ENCODE measurements around the gene NAT10. TPM values are rescaled to one million over a fixed set of nuclear protein-coding genes. Genes with fewer than 3 reads are reported as not detected.

Gene NAT10
- total RNA-seq, 3 donors from 2014 or later = 29.6 to 34.4 (median 30.7) TPM

GRCh38 chr11:34134765-34135164 lies 29.3 kb downstream of the NAT10 start:
- intact Hi-C loops (cut with DNase I, micrococcal nuclease) = no loop called here
- H3K4me3 ChIP-seq = no peak overlapping the region
- no peak for DNase-seq
- no peak for TF ChIP-seq CTCF (IDR thresholded peaks at IDR 0.05)
- no peaks in the 10 kb centered on the region for H3K9me3 ChIP-seq
- H3K36me3 ChIP-seq (ENCODE audit: low read depth) = peaks cover 15% of the 10 kb centered on the region
- H3K4me1 ChIP-seq (ENCODE audit: low read depth) = no peaks in the 10 kb centered on the region
- no peak for ATAC-seq

GRCh38 chr11:34135439-34135838 lies 30.0 kb downstream of the NAT10 start:
- DNase-seq = no peak
- no peaks in the 10 kb centered on the region for H3K4me1 ChIP-seq (ENCODE audit: low read depth)
- TF ChIP-seq CTCF (IDR thresholded peaks at IDR 0.05) = no peak
- ATAC-seq = no peak
- peaks cover 15% of the 10 kb centered on the region for H3K36me3 ChIP-seq (ENCODE audit: low read depth)
- intact Hi-C loops (cut with DNase I, micrococcal nuclease) = no loop called here
- H3K4me3 ChIP-seq = no peak overlapping the region
- no peaks in the 10 kb centered on the region for H3K9me3 ChIP-seq

GRCh38 chr11:34136420-34136819 lies 31.0 kb downstream of the NAT10 start:
- Histone ChIP-seq H3K4me3 (no peak overlapping the region), H3K9me3 (no peaks in the 10 kb centered on the region), H3K36me3 (ENCODE audit: low read depth) (peaks cover 15% of the 10 kb centered on the region), H3K4me1 (ENCODE audit: low read depth) (no peaks in the 10 kb centered on the region)
- ATAC-seq (no peak), DNase-seq (no peak)
- TF ChIP-seq CTCF (IDR thresholded peaks at IDR 0.05) = no peak
- intact Hi-C loops (cut with DNase I, micrococcal nuclease) = no loop called here

GRCh38 chr11:34139346-34139745 lies 33.9 kb downstream of the NAT10 start:
- no peak for TF ChIP-seq CTCF (IDR thresholded peaks at IDR 0.05)
- ATAC-seq (no peak), DNase-seq (no peak)
- Histone ChIP-seq H3K36me3 (ENCODE audit: low read depth) (peaks cover 8% of the 10 kb centered on the region), H3K4me1 (ENCODE audit: low read depth) (no peaks in the 10 kb centered on the region), H3K9me3 (no peaks in the 10 kb centered on the region), H3K4me3 (no peak overlapping the region)
- intact Hi-C loops (cut with DNase I, micrococcal nuclease) = no loop called here

GRCh38 chr11:34140149-34140548 lies 34.7 kb downstream of the NAT10 start:
- TF ChIP-seq CTCF (IDR thresholded peaks at IDR 0.05) = no peak
- DNase-seq = no peak
- Histone ChIP-seq H3K9me3 (no peaks in the 10 kb centered on the region), H3K4me1 (ENCODE audit: low read depth) (no peaks in the 10 kb centered on the region), H3K36me3 (ENCODE audit: low read depth) (peaks cover 8% of the 10 kb centered on the region), H3K4me3 (no peak overlapping the region)
- intact Hi-C loops (cut with DNase I, micrococcal nuclease) = no loop called here
- no peak for ATAC-seq

GRCh38 chr11:34143048-34143447 lies 37.6 kb downstream of the NAT10 start:
- no peak for ATAC-seq
- H3K36me3 ChIP-seq (ENCODE audit: low read depth) = peaks cover 7% of the 10 kb centered on the region
- DNase-seq = no peak
- intact Hi-C loops (cut with DNase I, micrococcal nuclease) = no loop called here
- H3K9me3 ChIP-seq = no peaks in the 10 kb centered on the region
- no peaks in the 10 kb centered on the region for H3K4me1 ChIP-seq (ENCODE audit: low read depth)
- no peak overlapping the region for H3K4me3 ChIP-seq
- TF ChIP-seq CTCF (IDR thresholded peaks at IDR 0.05) = no peak
